ENCODE results near the gene PFDN2.

GRCh38 chr1:161111117-161111516 is 6.7 kb downstream of the PFDN2 start:
- no peak for TF ChIP-seq EZH2 (IDR thresholded peaks at IDR 0.05; ENCODE audit: borderline replicate concordance, low read depth, low read length, severe bottlenecking)
- TF ChIP-seq, protein P1, sequence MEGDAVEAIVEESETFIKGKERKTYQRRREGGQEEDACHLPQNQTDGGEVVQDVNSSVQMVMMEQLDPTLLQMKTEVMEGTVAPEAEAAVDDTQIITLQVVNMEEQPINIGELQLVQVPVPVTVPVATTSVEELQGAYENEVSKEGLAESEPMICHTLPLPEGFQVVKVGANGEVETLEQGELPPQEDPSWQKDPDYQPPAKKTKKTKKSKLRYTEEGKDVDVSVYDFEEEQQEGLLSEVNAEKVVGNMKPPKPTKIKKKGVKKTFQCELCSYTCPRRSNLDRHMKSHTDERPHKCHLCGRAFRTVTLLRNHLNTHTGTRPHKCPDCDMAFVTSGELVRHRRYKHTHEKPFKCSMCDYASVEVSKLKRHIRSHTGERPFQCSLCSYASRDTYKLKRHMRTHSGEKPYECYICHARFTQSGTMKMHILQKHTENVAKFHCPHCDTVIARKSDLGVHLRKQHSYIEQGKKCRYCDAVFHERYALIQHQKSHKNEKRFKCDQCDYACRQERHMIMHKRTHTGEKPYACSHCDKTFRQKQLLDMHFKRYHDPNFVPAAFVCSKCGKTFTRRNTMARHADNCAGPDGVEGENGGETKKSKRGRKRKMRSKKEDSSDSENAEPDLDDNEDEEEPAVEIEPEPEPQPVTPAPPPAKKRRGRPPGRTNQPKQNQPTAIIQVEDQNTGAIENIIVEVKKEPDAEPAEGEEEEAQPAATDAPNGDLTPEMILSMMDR (IDR thresholded peaks at IDR 0.05; ENCODE audit: extremely low read depth in 1 of 2, insufficient read depth in 1 of 2, low read depth in 1 of 2, low read length in 2 of 2): no peak
